OCI-LY7 (cell line): ENCODE data around the gene CCDC33.

Experiments
- EZH2phosphoT487 ChIP-seq: fragments of 200-600 bp; sonication (generic); IDR thresholded peaks from 2 replicates; pipeline ENCODE4 v1.6.1; 2018; ENCODE audit warnings: low read depth, borderline replicate concordance, mild to moderate bottlenecking, mixed run types, antibody characterized with exemption, low read length, moderate library complexity, mixed read lengths
- TF ChIP-seq, protein P1 (sequence below): fragments of 200-600 bp; sonication (generic); conservative IDR thresholded peaks from 2 replicates; pipeline ENCODE4 v1.5.1; 2014; ENCODE audit warnings: mild to moderate bottlenecking, antibody characterized with exemption, low read length, moderate library complexity, mixed read lengths

DNA sequence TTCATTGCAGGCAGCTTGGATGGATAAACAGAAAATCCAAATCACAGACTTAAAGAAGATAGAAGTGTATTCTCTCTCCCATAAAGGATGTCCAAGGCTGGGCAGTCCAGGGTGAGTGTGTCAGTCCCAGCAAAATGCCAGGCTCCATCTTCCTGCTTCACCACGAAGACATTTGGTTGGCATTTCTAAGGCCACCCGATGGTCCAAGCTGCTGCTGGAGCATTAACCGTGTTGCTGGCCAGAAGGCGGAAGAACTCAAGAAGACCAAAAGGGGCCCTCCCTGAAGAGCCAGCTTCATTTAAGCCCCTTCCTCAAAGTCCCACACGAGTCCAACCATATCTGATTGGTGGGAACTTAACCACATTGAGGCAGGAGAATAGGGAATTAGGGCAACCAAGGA, 134.3 kb downstream of the CCDC33 start:
- TF ChIP-seq, protein P1, sequence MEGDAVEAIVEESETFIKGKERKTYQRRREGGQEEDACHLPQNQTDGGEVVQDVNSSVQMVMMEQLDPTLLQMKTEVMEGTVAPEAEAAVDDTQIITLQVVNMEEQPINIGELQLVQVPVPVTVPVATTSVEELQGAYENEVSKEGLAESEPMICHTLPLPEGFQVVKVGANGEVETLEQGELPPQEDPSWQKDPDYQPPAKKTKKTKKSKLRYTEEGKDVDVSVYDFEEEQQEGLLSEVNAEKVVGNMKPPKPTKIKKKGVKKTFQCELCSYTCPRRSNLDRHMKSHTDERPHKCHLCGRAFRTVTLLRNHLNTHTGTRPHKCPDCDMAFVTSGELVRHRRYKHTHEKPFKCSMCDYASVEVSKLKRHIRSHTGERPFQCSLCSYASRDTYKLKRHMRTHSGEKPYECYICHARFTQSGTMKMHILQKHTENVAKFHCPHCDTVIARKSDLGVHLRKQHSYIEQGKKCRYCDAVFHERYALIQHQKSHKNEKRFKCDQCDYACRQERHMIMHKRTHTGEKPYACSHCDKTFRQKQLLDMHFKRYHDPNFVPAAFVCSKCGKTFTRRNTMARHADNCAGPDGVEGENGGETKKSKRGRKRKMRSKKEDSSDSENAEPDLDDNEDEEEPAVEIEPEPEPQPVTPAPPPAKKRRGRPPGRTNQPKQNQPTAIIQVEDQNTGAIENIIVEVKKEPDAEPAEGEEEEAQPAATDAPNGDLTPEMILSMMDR: no peak
- no peak for TF ChIP-seq EZH2phosphoT487
